BLaER1 (cell line): ENCODE results near the gene NFKB2.
A peak's percentile ranks its signal among the peaks of the same experiment; 100 is the strongest.

Source experiments
- H3K27ac ChIP-seq: shearing (Covaris generic); formaldehyde crosslinking; 2 replicates; pipeline ENCODE4 v1.8.1; 2022
- H3K27me3 ChIP-seq: shearing (Covaris generic); formaldehyde crosslinking; 2 replicates; pipeline ENCODE4 v1.8.1; 2022
- H3K36me3 ChIP-seq: shearing (Covaris generic); formaldehyde crosslinking; 2 replicates; pipeline ENCODE4 v1.8.1; 2022
- H3K4me1 ChIP-seq: shearing (Covaris generic); formaldehyde crosslinking; 2 replicates; pipeline ENCODE4 v1.8.1; 2022
- H3K4me2 ChIP-seq: shearing (Covaris generic); formaldehyde crosslinking; 2 replicates; pipeline ENCODE4 v1.8.1; 2022
- H3K4me3 ChIP-seq: shearing (Covaris generic); formaldehyde crosslinking; 2 replicates; pipeline ENCODE4 v1.8.1; 2022
- H3K9ac ChIP-seq: shearing (Covaris generic); formaldehyde crosslinking; 2 replicates; pipeline ENCODE4 v1.8.1; 2022
- H3K9me3 ChIP-seq: shearing (Covaris generic); formaldehyde crosslinking; 2 replicates; pipeline ENCODE4 v1.8.1; 2022
- H4K20me1 ChIP-seq: shearing (Covaris generic); formaldehyde crosslinking; 2 replicates; pipeline ENCODE4 v1.8.1; 2022
- Cebpa-rat ChIP-seq: shearing (Covaris generic); IDR thresholded peaks from 2 replicates; pipeline ENCODE4 v1.8.1; 2022

Gene NFKB2

DNA sequence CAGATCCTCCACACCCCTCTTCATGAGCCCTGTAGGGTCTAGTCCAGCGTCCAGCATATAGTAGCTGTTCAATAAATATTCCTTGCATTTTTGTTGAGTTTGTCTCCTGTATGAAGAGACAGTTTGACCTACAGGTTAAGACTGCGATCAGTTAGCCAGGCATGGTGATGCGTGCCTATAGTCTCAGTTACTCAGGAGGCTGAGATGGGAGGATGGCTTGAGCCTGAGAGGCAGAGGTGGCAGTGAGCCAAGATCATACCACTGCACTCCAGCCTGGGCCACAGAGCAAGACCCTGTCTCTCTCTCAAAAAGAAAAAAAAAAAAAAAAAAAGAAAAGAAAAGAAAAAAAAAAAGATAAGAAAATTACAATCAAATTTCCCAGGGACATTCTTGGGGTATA is 42.0 kb downstream of the NFKB2 start:
- Histone ChIP-seq H3K36me3 (no peaks in the 10 kb centered on the region), H4K20me1 (no peaks in the 10 kb centered on the region), H3K27ac (no peak overlapping the region), H3K4me2 (no peak overlapping the region), H3K9ac (no peak overlapping the region), H3K4me3 (no peak overlapping the region), H3K9me3 (no peaks in the 10 kb centered on the region), H3K27me3 (peaks cover 28% of the 10 kb centered on the region), H3K4me1 (peaks cover 65% of the 10 kb centered on the region)
- TF ChIP-seq Cebpa-rat = no peak

DNA sequence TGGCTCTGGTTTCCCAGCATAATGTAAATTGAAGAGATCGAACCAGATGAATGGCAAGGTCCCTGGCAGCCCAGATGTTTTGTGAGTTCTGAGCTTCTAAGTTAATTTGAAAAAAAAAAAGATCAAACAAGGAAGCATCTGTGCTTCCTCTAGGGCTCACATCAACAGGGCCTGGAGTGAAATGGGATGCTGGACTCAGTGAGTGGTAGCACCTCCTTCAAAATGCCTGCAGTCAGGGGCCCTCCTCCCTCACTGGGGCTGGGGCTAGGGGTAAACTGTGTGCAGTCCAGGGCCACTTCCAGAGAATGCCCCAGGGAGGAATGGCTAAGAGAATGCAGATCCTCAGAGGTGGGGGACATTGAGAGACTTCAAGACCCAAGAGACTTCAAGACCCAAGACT is 42.9 kb downstream of the NFKB2 start:
- Histone ChIP-seq H3K9ac (no peak overlapping the region), H3K4me2 (peak overlapping the region; percentile 35), H3K4me1 (peaks cover 57% of the 10 kb centered on the region)

DNA sequence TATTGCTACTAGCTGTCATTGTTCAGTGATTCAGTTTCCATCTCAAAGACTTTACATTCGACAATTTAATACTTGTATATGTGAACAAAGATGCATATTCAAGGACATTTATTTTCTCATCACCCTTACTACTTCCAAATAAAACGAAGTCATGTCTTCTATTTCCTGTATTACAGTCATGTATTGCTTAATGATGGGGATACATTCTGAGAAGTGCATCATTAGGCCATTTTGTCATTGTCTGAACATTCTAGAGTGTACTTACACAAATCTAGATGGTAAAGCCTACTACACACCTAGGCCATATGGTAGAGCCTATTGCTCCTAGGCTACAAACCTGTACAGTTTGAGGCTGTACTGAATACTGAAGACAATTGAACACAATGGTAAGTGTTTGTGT is 49.3 kb downstream of the NFKB2 start:
- Histone ChIP-seq H3K4me2 (no peak overlapping the region), H3K27ac (no peak overlapping the region), H3K27me3 (no peaks in the 10 kb centered on the region), H4K20me1 (no peaks in the 10 kb centered on the region), H3K4me1 (peaks cover 18% of the 10 kb centered on the region), H3K36me3 (no peaks in the 10 kb centered on the region), H3K9ac (no peak overlapping the region), H3K4me3 (no peak overlapping the region), H3K9me3 (no peaks in the 10 kb centered on the region)
- TF ChIP-seq Cebpa-rat = no peak

More for the DNA sequence above, 42.9 kb downstream of the NFKB2 start:
- Histone ChIP-seq H3K27me3 (peaks cover 28% of the 10 kb centered on the region), H3K36me3 (no peaks in the 10 kb centered on the region), H3K4me3 (no peak overlapping the region), H3K9me3 (no peaks in the 10 kb centered on the region), H3K27ac (no peak overlapping the region), H4K20me1 (no peaks in the 10 kb centered on the region)
- no peak for TF ChIP-seq Cebpa-rat

DNA sequence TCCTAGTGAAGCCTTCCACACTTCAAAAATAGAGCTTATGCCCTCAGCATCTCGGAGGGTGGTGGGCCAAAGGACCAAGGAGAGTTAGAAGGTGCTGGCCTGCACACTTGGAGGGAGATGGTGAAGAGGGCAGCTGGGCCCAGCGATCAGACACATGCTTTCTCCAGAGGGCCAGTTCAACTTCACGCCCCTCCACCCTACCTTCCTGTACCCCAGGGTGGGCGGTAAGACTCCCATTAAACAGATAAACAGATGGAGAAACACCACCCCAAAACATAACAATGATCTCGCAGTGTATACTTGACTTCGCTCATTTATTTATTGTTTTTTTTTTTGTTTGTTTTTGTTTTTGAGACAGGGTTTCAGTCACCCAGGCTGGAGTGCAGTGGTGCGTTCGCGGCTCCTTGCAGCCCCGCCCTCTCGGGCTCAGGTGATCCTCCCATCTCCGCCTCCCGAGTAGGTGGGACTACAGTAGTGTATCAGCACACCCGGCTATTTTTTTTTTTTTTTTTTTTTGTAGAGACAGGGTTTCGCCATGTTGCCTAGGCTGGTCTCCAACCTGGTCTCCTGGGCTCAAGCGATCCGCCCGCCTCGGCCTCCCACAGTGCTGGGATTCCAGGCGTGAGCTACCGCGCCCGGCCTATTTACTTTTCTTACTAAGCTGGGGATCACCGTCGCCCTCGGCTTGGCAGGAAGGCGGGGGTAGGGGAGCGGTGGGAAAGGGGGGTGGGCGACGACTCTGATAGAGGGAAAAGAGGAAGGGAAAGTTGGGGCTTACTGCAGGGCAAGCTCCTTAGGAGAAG is 54.0 kb downstream of the NFKB2 start:
- no peaks in the 10 kb centered on the region for H3K27me3 ChIP-seq
- peak overlapping the region; percentile 96 for H3K27ac ChIP-seq
- peak overlapping the region; percentile 95 for H3K4me2 ChIP-seq
- H4K20me1 ChIP-seq = peaks cover 9% of the 10 kb centered on the region; the same call in 1 of the 2 replicates
- H3K4me1 ChIP-seq = peaks cover 28% of the 10 kb centered on the region
- peak overlapping the region; percentile 97 for H3K4me3 ChIP-seq
- peak overlapping the region; percentile 97 for H3K9ac ChIP-seq
- TF ChIP-seq Cebpa-rat = no peak
- H3K36me3 ChIP-seq = peaks cover 25% of the 10 kb centered on the region
- H3K9me3 ChIP-seq = no peaks in the 10 kb centered on the region

DNA sequence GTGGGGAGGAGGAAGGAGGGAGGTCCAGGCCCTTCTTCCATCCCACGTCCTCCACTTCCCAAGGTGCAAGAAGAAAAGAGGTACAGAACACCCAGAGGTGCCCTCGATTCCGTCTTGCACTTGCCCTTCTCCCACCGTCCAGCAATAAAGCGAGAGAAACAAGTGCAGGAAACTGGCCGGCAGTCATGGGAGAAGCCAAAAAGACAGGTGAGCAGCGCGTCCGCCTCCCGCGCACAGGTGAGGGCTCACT is 54.5 kb downstream of the NFKB2 start:
- Histone ChIP-seq H4K20me1 (peaks cover 9% of the 10 kb centered on the region; the same call in 1 of the 2 replicates), H3K4me2 (peak overlapping the region; percentile 95), H3K27ac (peak overlapping the region; percentile 96), H3K27me3 (no peaks in the 10 kb centered on the region), H3K4me1 (peaks cover 28% of the 10 kb centered on the region), H3K4me3 (peak overlapping the region; percentile 97), H3K9me3 (no peaks in the 10 kb centered on the region), H3K36me3 (peaks cover 30% of the 10 kb centered on the region), H3K9ac (peak overlapping the region; percentile 97)
- no peak for TF ChIP-seq Cebpa-rat

DNA sequence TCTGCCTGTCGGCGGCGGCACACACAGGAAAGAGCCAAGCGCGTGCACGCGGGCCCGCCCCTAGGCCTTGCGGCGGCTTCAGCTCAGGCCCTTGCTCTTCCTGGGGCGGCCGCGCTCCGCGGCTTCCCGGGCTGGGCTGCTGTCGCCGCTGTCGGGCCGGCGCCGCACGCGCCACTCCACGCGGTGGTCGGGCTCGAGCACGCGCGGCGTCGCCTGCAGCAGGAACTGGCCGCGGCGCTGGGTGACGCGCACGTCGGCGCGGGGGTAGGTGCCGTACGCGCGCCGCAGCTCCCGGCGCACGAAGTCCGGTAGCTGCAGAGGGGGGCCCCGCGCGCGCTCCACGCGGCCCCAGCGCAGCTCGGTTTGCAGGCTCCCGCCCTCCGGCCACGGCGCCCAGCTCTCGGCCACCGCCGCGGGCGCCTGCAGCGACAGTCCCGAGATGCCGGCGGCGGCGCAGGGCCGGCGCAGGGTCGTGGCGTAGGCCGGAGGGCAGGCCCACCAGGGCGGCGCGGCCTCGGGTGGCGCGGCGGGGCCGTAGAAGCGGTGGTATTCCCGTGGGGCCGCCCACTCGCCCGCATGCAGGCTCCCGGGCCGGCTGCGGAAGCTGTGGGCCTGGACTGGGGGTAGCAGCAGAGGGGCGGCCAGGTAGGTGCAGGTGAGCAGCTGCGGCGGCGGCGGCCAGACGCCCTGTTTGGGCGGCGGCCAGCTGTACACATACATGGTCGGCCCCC is 55.0 kb downstream of the NFKB2 start:
- Histone ChIP-seq H3K4me3 (peak overlapping the region; percentile 97), H3K4me2 (peak overlapping the region; percentile 95), H3K27ac (peak overlapping the region; percentile 96), H3K9me3 (no peaks in the 10 kb centered on the region), H3K9ac (peak overlapping the region; percentile 97), H4K20me1 (peaks cover 9% of the 10 kb centered on the region; the same call in 1 of the 2 replicates), H3K4me1 (peaks cover 28% of the 10 kb centered on the region), H3K36me3 (peaks cover 35% of the 10 kb centered on the region), H3K27me3 (no peaks in the 10 kb centered on the region)
- no peak for TF ChIP-seq Cebpa-rat

DNA sequence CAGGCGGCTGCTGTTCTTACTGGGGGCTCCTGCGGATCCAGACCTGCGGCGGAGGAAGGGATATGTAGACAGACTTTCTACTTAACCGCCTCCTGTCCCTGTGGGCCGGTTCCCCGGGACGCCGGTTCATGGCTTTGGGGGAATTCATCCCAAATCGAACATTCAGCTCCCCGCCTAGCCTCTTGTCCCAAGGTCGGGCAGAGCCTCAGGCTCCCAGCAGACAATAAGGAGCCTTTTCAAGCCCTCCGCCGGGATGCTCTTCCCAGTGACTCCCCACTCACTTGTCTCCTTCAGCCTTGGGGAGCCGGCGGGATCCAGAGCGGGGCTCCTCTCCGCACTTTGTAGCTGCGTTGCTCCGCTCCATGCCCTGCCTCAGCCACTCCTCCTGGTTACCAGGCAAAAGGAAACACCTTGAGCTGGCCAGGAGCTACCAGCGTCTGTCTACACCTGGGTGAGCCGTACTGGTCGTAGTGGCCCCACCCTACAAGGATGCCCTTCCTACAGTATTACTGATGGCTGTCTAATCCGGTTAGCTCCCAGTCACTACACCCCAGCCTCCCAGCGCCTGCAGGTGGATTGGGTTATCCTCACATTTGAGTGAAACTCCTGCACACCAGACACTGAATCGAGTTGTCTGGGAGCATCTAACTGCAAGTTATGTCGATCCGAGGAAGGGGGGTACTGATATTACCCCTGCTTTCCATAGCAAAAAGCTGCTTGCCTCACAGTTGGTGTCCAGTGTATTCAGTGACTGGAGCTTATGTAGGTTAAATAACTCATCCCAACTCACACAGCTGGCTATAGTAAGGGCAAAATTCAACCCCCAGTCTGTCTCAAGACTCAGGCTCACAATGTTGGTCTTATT is 55.8 kb downstream of the NFKB2 start, which contains the start of gene C10orf95:
C10orf95 (minus strand) TSS at position 439 of the 865 bp plus-strand sequence. CDS start 450 bp downstream, outside the sequence.
- peaks cover 28% of the 10 kb centered on the region for H3K4me1 ChIP-seq
- no peaks in the 10 kb centered on the region for H3K9me3 ChIP-seq
- TF ChIP-seq Cebpa-rat = no peak
- peak within 1 kb of the TSS; percentile 97 for H3K4me3 ChIP-seq
- peaks cover 43% of the 10 kb centered on the region for H3K36me3 ChIP-seq
- peak within 1 kb of the TSS; percentile 96 for H3K27ac ChIP-seq
- peak within 1 kb of the TSS; percentile 97 for H3K9ac ChIP-seq
- H3K27me3 ChIP-seq = no peaks in the 10 kb centered on the region
- peaks cover 9% of the 10 kb centered on the region; the same call in 1 of the 2 replicates for H4K20me1 ChIP-seq
- peak within 1 kb of the TSS; percentile 95 for H3K4me2 ChIP-seq
